HG02870 (cell line): Measurements from ENCODE around the gene MACROD1.

Experiments used
- ATAC-seq: cut with Tn5 transposase; IDR thresholded peaks from one replicate; pipeline ENCODE4 v1.9.1; 2021; ENCODE audit warnings: mild to moderate bottlenecking, moderate library complexity; ENCODE audit not compliant: unreplicated experiment

The MACROD1 gene

GRCh38 chr11:64018310-64018709 lies 147.6 kb downstream of the MACROD1 start:
- no peak for ATAC-seq

GRCh38 chr11:64017945-64018224 lies 148.0 kb downstream of the MACROD1 start:
- ATAC-seq: no peak

GRCh38 chr11:64015935-64016845 lies 149.7 kb downstream of the MACROD1 start:
- no peak for ATAC-seq

GRCh38 chr11:64015510-64015909 lies 150.4 kb downstream of the MACROD1 start:
- no peak for ATAC-seq

- no peak for ATAC-seq
Observed at GRCh38 chr11:64014356-64014755, 151.6 kb downstream of the MACROD1 start.

- ATAC-seq: no peak
Observed at GRCh38 chr11:64013141-64013896, 152.6 kb downstream of the MACROD1 start.

GRCh38 chr11:64011371-64011770 lies 154.5 kb downstream of the MACROD1 start:
- ATAC-seq: no peak

GRCh38 chr11:64010783-64011182 lies 155.1 kb downstream of the MACROD1 start:
- no peak for ATAC-seq

- no peak for ATAC-seq
Observed at GRCh38 chr11:64009710-64010109, 156.2 kb downstream of the MACROD1 start.

GRCh38 chr11:64008914-64009633 lies 156.8 kb downstream of the MACROD1 start:
- no peak for ATAC-seq

- ATAC-seq: no peak
Observed at GRCh38 chr11:64008283-64008913, 157.5 kb downstream of the MACROD1 start.

GRCh38 chr11:64007629-64008282 lies 158.2 kb downstream of the MACROD1 start:
- ATAC-seq: no peak

- no peak for ATAC-seq
Observed at GRCh38 chr11:64007160-64007628, 158.7 kb downstream of the MACROD1 start.

- no peak for ATAC-seq
Observed at GRCh38 chr11:64006398-64006797, 159.5 kb downstream of the MACROD1 start.

GRCh38 chr11:64005691-64006090 lies 160.2 kb downstream of the MACROD1 start:
- no peak for ATAC-seq

- no peak for ATAC-seq
Observed at GRCh38 chr11:64004590-64004984, 161.3 kb downstream of the MACROD1 start.

- ATAC-seq: no peak
Observed at GRCh38 chr11:64003807-64004589, 161.9 kb downstream of the MACROD1 start.

GRCh38 chr11:64001484-64002420 lies 164.2 kb downstream of the MACROD1 start:
- no peak for ATAC-seq
